Esophagus mucosa (tissue), 1 donor: Measurements from ENCODE around the gene UTP25. TPM values are rescaled to one million over a fixed set of nuclear protein-coding genes. Genes with fewer than 3 reads are reported as not detected.

Experiments
- ATAC-seq: fragments of 200-7000 bp; cut with Tn5 transposase; one replicate; pipeline ENCODE4 v1.9.1; 2020
- total RNA-seq: library from RNA; stranded (reverse); gene quantifications from one replicate; pipeline ENCODE4 v1.2.4, GENCODE V29; 2023
- donor health status: DM: yes; HTN: yes; CAD: no.

The UTP25 gene
- total RNA-seq, 1 donor from 2014 or later, result 4.9 TPM

- peak; percentile 96 for ATAC-seq
These were observed 12.2 kb downstream of the UTP25 start for GRCh38 chr1:209839875-209840546.

- no peak for ATAC-seq
These were observed 12.8 kb downstream of the UTP25 start for GRCh38 chr1:209840611-209841010.

GRCh38 chr1:209844695-209845407, 17.1 kb downstream of the UTP25 start:
- ATAC-seq, result no peak

GRCh38 chr1:209845408-209845725, 17.6 kb downstream of the UTP25 start:
- no peak for ATAC-seq

- no peak for ATAC-seq
These were observed 21.6 kb downstream of the UTP25 start for GRCh38 chr1:209849388-209849787.

- ATAC-seq, result peak; percentile 56
These were observed 22.7 kb downstream of the UTP25 start for GRCh38 chr1:209850342-209850979.

GRCh38 chr1:209853676-209854075, 25.9 kb downstream of the UTP25 start:
- no peak for ATAC-seq

- no peak for ATAC-seq
These were observed 26.4 kb downstream of the UTP25 start for GRCh38 chr1:209854196-209854595.

GRCh38 chr1:209855006-209855405, 27.2 kb downstream of the UTP25 start:
- no peak for ATAC-seq

GRCh38 chr1:209855623-209856022, 27.9 kb downstream of the UTP25 start:
- ATAC-seq, result no peak

GRCh38 chr1:209858561-209859103, 30.9 kb downstream of the UTP25 start:
- ATAC-seq, result no peak

GRCh38 chr1:209860293-209860881, 32.6 kb downstream of the UTP25 start:
- ATAC-seq, result peak; percentile 75

- no peak for ATAC-seq
These were observed 33.5 kb downstream of the UTP25 start for GRCh38 chr1:209861242-209861641.

- no peak for ATAC-seq
These were observed 34.9 kb downstream of the UTP25 start for GRCh38 chr1:209862391-209863356.

GRCh38 chr1:209863766-209864485, 36.2 kb downstream of the UTP25 start:
- no peak for ATAC-seq

- ATAC-seq, result no peak
These were observed 38.4 kb downstream of the UTP25 start for GRCh38 chr1:209866201-209866600.

GRCh38 chr1:209869291-209870149, 41.7 kb downstream of the UTP25 start:
- ATAC-seq, result no peak

GRCh38 chr1:209870151-209870831, 42.5 kb downstream of the UTP25 start:
- ATAC-seq, result no peak

- ATAC-seq, result no peak
These were observed 43.2 kb downstream of the UTP25 start for GRCh38 chr1:209871006-209871405.

GRCh38 chr1:209871430-209871829, 43.7 kb downstream of the UTP25 start:
- ATAC-seq, result no peak
